ENCODE data around the gene ELANE. TPM values are rescaled to one million over a fixed set of nuclear protein-coding genes. Genes with fewer than 3 reads are reported as not detected.

ELANE gene
- not detected in 2 replicates for total RNA-seq (ENCODE audit: low replicate concordance)
- long read RNA-seq, result 0 reads

DNA sequence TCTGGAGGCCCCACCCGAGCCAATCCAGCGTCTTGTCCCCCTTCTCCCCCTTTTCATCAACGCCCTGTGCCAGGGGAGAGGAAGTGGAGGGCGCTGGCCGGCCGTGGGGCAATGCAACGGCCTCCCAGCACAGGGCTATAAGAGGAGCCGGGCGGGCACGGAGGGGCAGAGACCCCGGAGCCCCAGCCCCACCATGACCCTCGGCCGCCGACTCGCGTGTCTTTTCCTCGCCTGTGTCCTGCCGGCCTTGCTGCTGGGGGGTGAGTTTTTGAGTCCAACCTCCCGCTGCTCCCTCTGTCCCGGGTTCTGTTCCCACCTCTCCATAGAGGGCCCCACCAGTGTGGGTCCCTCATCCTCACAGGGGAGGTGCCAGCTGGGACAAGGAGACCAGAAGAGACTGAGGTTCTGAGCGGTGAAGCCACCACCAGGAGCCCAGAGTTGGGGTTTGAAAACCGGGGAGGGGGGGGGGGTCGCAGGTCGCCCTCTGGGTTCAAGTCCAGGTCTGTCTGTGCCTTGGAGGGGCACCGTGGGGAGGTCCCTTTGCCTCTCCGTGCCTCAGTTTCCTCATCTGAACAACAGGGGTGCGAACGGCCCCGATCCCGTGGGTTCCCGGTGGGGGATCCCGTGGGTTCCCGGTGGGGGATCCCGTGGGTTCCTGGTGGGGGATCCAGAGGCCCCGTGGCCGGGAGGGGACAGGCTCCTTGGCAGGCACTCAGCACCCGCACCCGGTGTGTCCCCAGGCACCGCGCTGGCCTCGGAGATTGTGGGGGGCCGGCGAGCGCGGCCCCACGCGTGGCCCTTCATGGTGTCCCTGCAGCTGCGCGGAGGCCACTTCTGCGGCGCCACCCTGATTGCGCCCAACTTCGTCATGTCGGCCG lies at the start of gene ELANE:
Gene ELANE (plus strand): TSS at position 168 of the 878 bp plus-strand sequence. CDS start 26 bp downstream, at position 194.
- Mint-ChIP-seq H3K9me3 (no peaks in the 10 kb centered on the region), H3K36me3 (no peaks in the 10 kb centered on the region), H3K4me1 (ENCODE audit: unreplicated experiment) (no peaks in the 10 kb centered on the region), H3K4me3 (no peak within 1 kb of the TSS), H3K27me3 (peaks cover 4% of the 10 kb centered on the region), H3K27ac (no peak within 1 kb of the TSS)
- peak; percentile 68 for DNase-seq (ENCODE audit: extremely low spot score, unreplicated experiment)
- TF ChIP-seq, protein P1, sequence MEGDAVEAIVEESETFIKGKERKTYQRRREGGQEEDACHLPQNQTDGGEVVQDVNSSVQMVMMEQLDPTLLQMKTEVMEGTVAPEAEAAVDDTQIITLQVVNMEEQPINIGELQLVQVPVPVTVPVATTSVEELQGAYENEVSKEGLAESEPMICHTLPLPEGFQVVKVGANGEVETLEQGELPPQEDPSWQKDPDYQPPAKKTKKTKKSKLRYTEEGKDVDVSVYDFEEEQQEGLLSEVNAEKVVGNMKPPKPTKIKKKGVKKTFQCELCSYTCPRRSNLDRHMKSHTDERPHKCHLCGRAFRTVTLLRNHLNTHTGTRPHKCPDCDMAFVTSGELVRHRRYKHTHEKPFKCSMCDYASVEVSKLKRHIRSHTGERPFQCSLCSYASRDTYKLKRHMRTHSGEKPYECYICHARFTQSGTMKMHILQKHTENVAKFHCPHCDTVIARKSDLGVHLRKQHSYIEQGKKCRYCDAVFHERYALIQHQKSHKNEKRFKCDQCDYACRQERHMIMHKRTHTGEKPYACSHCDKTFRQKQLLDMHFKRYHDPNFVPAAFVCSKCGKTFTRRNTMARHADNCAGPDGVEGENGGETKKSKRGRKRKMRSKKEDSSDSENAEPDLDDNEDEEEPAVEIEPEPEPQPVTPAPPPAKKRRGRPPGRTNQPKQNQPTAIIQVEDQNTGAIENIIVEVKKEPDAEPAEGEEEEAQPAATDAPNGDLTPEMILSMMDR (conservative IDR thresholded peaks at IDR 0.05), result no peak

DNA sequence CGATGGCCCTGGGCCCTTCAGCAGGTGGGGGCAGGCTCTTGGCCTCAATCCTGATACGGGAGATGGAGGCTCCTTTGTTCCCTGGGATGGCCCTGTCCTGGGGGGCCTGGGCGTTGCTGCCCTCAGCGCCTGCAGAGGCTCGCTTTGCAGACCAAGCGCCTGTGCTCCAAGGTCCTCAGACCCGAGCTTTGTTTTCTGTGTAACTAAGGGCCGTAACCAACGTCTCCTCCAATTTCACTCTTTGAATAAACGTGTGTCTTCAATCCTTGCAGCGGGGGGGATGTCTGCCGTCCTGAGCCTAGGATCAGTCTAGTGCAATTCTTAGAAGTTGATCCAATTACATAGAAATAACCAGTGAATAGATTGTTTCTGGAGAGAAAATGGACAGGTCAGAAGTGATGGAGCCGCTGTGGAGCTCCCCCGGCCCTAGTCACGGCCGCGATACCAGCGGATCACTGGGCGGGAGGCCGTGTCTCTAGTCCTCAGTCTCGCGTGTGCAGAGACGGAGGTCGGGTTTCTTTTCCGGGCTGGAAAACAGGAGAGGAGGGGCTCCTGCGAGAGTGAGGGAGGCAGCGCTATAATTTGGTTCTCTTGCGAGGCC lies 49.5 kb upstream of the ELANE start:
- peak overlapping the region; percentile 91 for H3K27ac Mint-ChIP-seq
- peaks cover 6% of the 10 kb centered on the region for H3K27me3 Mint-ChIP-seq
- peaks cover 25% of the 10 kb centered on the region for H3K36me3 Mint-ChIP-seq
- TF ChIP-seq, protein P1 (conservative IDR thresholded peaks at IDR 0.05), result no peak
- H3K4me3 Mint-ChIP-seq, result peak overlapping the region; percentile 79
- H3K9me3 Mint-ChIP-seq, result no peaks in the 10 kb centered on the region
- no peak for DNase-seq (ENCODE audit: extremely low spot score, unreplicated experiment)
- peaks cover 34% of the 10 kb centered on the region for H3K4me1 Mint-ChIP-seq (ENCODE audit: unreplicated experiment)

DNA sequence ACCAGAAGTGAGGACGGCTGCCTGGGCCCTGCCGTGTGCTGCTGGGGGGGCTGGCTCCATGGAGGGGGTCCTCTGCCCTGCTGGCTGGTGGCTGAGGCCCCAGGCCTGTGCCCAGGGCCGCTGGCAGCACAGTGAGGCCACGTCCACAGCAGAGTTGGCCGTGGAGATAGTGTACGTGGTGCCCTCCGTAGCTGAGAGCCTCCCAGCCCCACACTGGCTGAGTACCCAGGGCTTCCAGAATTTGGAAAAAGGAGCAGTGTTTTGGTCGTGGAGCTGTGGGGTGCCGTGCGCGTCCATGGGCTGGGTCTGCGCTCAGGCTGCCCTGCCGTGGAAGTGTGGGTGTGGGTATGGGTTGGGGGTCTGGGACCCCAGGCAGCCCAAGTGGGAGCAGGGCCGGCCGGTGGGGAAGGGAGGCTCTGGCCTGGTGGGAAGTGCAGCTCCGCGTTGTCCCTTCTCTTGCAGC lies 49.0 kb upstream of the ELANE start:
- TF ChIP-seq, protein P1 (conservative IDR thresholded peaks at IDR 0.05), result no peak
- H3K4me3 Mint-ChIP-seq, result peak overlapping the region; percentile 79
- DNase-seq (ENCODE audit: extremely low spot score, unreplicated experiment), result no peak
- no peaks in the 10 kb centered on the region for H3K9me3 Mint-ChIP-seq
- H3K36me3 Mint-ChIP-seq, result peaks cover 29% of the 10 kb centered on the region
- H3K27ac Mint-ChIP-seq, result peak overlapping the region; percentile 91
- H3K27me3 Mint-ChIP-seq, result peaks cover 6% of the 10 kb centered on the region
- peaks cover 35% of the 10 kb centered on the region for H3K4me1 Mint-ChIP-seq (ENCODE audit: unreplicated experiment)

DNA sequence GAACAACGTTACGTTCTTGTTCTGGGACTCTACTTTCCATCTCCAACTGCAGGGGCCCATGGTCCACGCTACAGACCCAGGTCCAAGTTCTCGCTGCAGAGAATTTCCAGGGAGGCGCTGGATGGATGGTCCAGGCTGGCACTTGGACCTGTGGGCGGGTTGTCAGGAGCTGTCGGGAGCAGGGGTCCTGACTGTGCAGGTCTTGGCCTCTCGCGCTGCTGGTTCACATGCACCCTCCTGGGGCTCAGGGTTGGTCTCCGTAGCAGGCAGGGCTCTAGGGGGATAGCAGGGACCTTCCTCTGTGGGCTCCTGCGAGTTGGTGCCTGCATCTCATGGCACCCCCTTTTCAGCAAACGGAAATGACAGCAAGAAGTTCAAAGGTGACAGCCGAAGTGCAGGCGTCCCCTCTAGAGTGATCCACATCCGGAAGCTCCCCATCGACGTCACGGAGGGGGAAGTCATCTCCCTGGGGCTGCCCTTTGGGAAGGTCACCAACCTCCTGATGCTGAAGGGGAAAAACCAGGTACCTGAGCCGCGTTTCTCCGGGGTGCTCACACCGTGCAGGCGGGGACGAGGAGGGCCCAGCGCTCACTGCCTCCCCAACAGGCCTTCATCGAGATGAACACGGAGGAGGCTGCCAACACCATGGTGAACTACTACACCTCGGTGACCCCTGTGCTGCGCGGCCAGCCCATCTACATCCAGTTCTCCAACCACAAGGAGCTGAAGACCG lies 48.3 kb upstream of the ELANE start:
- Mint-ChIP-seq H3K4me1 (ENCODE audit: unreplicated experiment) (peaks cover 35% of the 10 kb centered on the region), H3K4me3 (peak overlapping the region; percentile 28), H3K27ac (peak overlapping the region; percentile 55)

More for the DNA sequence above, 48.3 kb upstream of the ELANE start:
- Mint-ChIP-seq H3K36me3 (peaks cover 29% of the 10 kb centered on the region), H3K9me3 (no peaks in the 10 kb centered on the region), H3K27me3 (peaks cover 6% of the 10 kb centered on the region)
- DNase-seq (ENCODE audit: extremely low spot score, unreplicated experiment), result no peak
- TF ChIP-seq, protein P1 (conservative IDR thresholded peaks at IDR 0.05), result no peak

Data from type B pancreatic cell (in vitro differentiated cells).